ENCODE results near the gene TRABD2B. TPM values are rescaled to one million over a fixed set of nuclear protein-coding genes. Genes with fewer than 3 reads are reported as not detected.

Gene TRABD2B
- total RNA-seq, 1 donor from 2014 or later = 0.92 TPM

DNA sequence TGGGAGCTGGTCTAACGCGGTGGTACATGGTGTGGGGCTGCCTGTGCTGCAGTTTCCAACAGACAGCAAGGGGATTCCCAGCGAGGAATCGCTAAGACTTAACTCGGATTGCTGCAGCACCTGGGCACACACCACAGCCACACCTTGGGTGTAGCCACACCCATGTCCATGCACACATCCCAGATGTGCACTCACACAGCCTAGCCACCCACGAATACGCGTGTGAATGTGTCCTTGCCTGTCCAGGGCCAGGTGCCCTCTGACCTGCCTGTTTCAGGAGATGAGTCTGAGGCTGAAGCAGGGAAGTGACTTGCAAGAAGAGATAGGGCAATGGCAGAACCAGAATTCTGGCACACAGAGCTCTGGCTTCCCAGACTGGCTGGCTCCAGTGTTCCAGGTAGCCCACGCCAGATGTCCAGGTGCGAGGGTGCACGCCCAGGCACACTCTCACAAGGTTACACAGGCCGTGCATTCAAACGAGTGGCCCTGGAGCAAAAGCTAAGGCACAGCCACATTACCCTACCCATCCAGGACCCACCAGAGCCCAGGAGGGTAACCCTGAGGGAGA is 272.7 kb downstream of the TRABD2B start:
- TF ChIP-seq, protein P1, sequence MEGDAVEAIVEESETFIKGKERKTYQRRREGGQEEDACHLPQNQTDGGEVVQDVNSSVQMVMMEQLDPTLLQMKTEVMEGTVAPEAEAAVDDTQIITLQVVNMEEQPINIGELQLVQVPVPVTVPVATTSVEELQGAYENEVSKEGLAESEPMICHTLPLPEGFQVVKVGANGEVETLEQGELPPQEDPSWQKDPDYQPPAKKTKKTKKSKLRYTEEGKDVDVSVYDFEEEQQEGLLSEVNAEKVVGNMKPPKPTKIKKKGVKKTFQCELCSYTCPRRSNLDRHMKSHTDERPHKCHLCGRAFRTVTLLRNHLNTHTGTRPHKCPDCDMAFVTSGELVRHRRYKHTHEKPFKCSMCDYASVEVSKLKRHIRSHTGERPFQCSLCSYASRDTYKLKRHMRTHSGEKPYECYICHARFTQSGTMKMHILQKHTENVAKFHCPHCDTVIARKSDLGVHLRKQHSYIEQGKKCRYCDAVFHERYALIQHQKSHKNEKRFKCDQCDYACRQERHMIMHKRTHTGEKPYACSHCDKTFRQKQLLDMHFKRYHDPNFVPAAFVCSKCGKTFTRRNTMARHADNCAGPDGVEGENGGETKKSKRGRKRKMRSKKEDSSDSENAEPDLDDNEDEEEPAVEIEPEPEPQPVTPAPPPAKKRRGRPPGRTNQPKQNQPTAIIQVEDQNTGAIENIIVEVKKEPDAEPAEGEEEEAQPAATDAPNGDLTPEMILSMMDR (IDR thresholded peaks at IDR 0.05; ENCODE audit: insufficient read depth, low read length, poor library complexity, severe bottlenecking) = no peak
- peaks cover 42% of the 10 kb centered on the region for H3K27me3 ChIP-seq (ENCODE audit: control insufficient read depth, insufficient read depth, low read length)
- no peaks in the 10 kb centered on the region for H3K36me3 ChIP-seq (ENCODE audit: control insufficient read depth, insufficient read depth, low read length)
- H3K4me3 ChIP-seq (ENCODE audit: low read depth, low read length) = no peak overlapping the region
- no peak for DNase-seq (ENCODE audit: low read depth)

DNA sequence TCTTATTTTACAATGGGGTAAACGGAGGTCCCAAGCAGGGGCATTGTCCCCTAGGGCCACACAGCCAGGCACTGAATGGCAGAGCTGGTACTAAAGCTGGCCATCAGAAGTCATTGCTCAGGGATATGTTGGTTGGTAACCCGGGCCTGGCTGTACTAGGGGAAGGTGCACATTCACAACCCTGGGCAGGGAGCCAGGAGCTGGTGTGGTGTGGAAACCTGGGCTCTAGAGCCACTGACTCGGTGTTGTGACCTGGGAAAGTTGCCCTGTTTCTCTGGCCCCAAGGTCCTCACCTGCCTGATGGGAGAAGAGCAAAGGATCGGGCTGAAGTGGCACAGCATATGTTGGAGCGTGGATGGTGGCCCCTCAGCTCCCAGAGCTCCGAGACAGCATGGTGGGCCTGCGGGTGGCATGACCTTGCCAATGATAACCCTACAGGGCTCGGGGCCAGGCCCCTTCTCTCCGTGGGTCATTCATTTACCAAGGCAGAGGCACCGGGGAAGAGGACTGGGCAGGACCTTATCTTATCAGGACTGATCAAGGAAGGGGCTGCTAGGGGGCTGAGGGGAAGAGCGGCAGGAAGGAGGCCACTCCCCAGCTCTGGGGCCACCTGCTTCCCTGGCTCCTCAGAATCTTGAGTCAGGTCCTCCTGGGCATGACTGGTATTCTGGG is 274.1 kb downstream of the TRABD2B start:
- H3K36me3 ChIP-seq (ENCODE audit: control insufficient read depth, insufficient read depth, low read length) = no peaks in the 10 kb centered on the region
- no peak overlapping the region for H3K4me3 ChIP-seq (ENCODE audit: low read depth, low read length)
- H3K27me3 ChIP-seq (ENCODE audit: control insufficient read depth, insufficient read depth, low read length) = peaks cover 42% of the 10 kb centered on the region
- TF ChIP-seq, protein P1 (IDR thresholded peaks at IDR 0.05; ENCODE audit: insufficient read depth, low read length, poor library complexity, severe bottlenecking) = no peak
- no peak for DNase-seq (ENCODE audit: low read depth)

DNA sequence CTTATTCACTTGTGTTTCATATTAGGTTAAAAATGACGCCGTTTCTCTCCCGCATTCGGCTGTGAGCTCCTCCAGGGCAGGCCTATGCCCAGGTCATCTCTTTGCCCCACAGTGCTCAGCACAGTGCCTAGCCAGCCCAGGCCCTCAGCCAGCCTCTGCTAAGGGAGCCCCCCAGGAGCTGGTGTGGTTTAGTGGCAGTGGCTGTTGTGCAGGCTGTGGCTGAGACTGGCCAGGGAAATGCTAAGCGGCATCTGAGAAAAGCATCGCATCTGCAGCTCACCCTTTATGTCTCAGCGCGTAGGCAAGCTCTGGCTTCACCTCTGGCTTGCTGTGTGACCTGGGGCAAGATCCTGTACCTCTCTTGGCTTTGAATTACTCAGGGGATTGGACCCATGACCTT is 275.1 kb downstream of the TRABD2B start:
- no peaks in the 10 kb centered on the region for H3K36me3 ChIP-seq (ENCODE audit: control insufficient read depth, insufficient read depth, low read length)
- H3K4me3 ChIP-seq (ENCODE audit: low read depth, low read length) = no peak overlapping the region
- TF ChIP-seq, protein P1 (IDR thresholded peaks at IDR 0.05; ENCODE audit: insufficient read depth, low read length, poor library complexity, severe bottlenecking) = no peak
- peaks cover 45% of the 10 kb centered on the region for H3K27me3 ChIP-seq (ENCODE audit: control insufficient read depth, insufficient read depth, low read length)
- no peak for DNase-seq (ENCODE audit: low read depth)

GRCh38 chr1:47720111-47720510 is 277.1 kb downstream of the TRABD2B start:
- DNase-seq (ENCODE audit: low read depth) = no peak
- peaks cover 47% of the 10 kb centered on the region for H3K27me3 ChIP-seq (ENCODE audit: control insufficient read depth, insufficient read depth, low read length)
- no peaks in the 10 kb centered on the region for H3K36me3 ChIP-seq (ENCODE audit: control insufficient read depth, insufficient read depth, low read length)
- H3K4me3 ChIP-seq (ENCODE audit: low read depth, low read length) = no peak overlapping the region
- TF ChIP-seq, protein P1 (IDR thresholded peaks at IDR 0.05; ENCODE audit: insufficient read depth, low read length, poor library complexity, severe bottlenecking) = no peak

DNA sequence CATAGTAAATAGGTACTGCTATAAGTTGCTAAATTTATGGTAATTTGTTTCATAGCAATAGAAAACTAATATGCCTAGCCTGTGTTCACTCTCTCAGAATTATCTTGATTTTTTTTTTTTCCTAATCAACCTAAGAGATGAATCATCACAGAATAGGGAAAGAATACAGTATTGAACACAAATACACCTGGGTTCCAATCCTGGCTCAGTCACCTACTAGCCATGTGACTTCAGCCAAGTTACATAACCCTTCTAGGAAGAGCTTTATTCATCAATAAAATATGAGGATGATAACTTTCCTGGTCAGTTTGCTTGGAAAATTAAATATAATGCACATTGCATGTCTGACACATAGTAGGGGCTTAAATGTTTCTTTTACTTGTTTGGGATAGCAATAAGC is 279.8 kb downstream of the TRABD2B start:
- DNase-seq (ENCODE audit: low read depth) = no peak
- TF ChIP-seq, protein P1 (IDR thresholded peaks at IDR 0.05; ENCODE audit: insufficient read depth, low read length, poor library complexity, severe bottlenecking) = no peak
- peaks cover 43% of the 10 kb centered on the region for H3K27me3 ChIP-seq (ENCODE audit: control insufficient read depth, insufficient read depth, low read length)
- H3K36me3 ChIP-seq (ENCODE audit: control insufficient read depth, insufficient read depth, low read length) = no peaks in the 10 kb centered on the region
- no peak overlapping the region for H3K4me3 ChIP-seq (ENCODE audit: low read depth, low read length)

Data from kidney epithelial cell (primary cell).